Right hindlimb (tissue), 1 donor: ENCODE data around the gene ZNF415.
"Not testable (repeated sequence)": the region's sequence is repeated elsewhere in the genome, so short reads cannot be mapped to it uniquely, and the experiment has no call there.

Experiments used
- DNase-seq: peaks from one replicate; pipeline ENCODE4 v3.0.0-alpha.2; 2018

Gene ZNF415

DNA sequence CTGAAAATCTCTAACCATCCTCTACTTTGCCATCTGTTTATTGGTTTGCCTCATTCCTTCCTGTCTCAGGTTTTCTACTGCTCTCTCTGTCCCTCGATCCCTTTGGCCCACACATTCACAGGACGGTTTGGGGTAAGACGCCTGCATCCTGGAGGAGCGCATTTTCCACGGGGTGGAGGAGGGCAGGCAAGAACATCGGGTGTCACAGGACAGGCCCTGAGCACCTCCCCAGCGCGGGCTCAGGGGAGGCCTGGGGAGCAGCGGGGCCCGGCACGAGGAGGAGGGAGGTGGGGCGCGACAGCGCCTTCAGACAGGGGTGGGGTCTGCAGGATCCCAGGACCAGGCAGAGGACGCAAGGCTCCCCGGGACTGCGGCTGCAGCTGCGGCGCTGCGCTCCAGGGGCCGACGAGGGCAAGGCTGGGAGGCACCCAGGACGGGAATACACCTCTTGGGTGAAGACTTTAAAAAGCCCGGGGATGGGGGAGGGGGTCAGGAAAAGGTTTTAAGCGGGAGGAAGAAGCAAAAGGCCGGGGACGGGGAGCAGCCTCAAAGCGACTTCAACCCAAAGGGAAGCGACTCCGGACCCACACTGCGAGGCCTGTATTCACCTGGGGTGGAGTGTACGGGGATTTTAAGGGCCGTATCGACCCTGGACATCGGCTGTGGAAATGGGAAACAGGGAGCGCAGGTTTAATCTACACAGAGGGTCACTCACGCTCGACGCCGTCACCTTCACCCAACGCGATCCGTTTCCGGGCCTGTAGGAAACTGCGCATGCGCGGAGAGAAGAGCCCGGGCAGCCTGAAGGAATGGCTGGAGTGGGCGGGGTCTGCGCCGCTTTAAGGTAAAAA, at the start of gene ZNF415:
TSS of gene ZNF415 (minus strand) at position 770 of the 851 bp plus-strand sequence. CDS start 10,234 bp downstream, outside the sequence.
- DNase-seq, result peak; percentile 91

DNA sequence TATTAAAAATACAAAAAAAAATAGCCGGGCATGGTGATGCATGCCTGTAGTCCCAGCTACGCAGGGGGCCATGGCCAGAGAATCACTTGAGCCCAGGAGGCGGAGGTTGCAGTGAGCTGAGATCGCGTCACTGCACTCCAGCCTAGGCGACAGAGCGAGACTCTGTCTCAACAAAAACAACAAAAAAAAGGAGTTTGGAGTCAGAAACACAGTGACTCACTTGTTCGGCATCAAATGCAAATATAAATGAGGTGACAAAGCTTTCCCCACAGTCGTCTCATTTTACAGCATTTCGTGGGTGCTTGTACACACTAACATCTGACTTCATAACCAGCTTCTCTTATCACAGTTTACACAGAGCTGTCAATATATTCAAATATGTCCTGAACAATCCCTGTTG, 49.5 kb upstream of the ZNF415 start:
- no peak for DNase-seq

DNA sequence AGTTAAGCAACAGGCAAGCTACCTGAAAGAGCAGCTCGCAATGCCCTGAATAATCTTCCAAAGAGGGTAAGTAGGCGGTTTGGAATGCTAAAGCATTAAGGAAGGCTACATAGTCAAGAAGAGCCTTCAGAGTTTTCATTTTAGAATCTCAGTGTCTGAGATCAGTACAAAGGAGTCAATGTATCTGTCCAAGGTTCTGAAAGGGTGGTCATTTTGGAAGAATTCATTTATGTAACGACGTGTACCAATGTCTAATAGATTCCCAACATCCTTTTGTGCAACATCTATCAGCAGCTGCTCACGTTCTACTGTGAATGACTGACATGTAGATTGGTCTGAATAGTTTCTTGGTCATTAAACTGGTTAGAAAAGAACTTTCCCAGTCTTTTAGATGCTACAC, 45.3 kb upstream of the ZNF415 start:
- DNase-seq, result no peak

DNA sequence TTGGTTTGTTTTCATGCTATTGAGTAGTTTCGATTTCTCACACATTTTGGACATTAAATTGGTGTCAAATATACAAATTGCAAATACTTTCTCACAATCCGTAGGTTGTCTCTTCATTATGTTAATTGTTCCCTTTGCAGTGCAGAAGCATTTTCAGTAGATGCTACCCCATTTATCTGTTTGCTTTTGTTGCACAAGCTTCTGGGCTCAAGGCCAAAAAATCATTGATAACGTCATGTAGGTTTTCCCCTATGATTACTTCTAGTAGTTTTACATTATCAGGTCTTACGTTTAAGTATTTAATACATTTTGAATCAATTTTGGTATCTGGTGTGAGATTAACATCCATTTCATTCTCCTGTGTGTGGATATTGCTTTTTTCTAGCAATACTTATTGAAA, 40.2 kb upstream of the ZNF415 start:
- no peak for DNase-seq

DNA sequence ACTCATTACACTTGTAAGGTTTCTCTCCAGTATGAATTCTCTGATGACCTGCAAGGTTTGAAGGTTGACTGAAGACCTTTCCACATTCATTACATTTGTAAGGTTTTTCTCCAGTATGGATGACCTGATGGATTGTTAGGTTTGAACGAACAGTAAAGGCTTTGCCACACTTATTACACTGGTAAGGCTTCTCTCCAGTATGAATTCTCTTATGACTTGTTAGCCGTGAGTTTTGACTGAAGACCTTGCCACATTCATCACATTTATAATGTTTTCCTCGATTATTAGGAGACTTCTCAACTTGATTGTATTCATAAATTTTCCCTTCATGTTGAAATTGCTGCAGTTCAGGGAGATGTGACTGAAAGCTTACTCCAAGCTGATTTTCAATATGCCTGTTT, 33.0 kb upstream of the ZNF415 start:
- no peak for DNase-seq

DNA sequence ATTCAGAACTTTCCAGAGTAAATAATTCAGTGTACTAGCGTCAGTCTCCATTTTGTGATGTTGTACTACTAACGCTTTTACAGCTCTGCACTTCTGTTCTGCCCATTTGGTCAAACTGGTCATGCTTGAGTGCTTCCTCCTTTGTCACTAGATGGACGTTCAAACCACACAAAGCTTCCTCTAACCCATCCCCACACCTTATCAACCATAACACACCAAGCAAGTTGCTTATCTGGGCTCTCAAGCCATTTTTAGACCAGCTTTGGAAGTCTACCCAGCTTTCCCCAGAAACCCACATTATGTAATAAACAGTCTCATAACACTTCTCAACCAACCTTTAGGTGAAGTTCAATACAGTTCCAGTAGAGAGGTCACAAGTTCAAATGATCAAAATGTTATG, 28.4 kb upstream of the ZNF415 start:
- no peak for DNase-seq

DNA sequence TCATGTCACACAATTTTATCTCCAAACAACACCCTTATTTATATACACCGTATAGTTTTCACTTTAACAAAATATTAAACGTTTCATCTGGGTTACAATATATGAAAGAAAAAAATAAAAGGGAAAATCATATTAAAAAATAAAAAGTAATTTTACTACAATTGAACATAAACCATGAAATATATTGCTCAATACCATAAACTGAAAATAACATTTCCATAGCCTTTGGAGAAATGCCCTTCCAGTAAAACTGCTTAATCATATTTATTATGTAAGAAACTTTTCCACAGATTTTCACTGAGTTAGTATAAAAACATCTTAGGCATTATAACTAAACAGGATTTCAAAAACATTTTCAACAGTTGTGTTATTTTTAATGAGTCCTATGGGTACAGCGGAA, 27.6 kb upstream of the ZNF415 start:
- no peak for DNase-seq

DNA sequence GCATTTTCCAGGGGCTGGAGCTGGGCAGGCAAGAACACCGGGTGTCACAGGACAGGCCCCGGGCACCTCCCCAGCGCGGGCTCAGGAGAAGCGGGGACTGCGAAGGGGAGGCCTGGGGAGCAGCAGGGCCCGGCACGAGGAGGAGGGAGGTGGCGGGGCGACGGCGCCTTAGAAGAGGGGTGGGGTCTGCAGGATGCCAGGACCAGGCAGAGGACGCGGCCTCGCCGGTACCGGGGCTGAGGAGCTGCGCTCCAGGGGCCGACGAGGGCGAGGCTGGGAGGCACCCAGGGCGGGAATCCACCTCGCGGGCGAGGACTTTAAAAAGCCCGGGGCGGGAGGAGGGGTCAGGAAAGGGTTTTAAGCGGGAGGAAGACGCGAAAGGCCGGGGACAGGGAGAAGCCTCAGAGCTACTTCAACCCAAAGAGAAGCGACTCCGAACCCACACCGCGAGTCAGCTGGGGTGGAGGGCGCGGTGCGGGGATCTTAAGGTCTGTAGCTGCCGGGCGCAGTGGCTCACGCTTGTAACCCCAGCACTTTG, 25.5 kb upstream of the ZNF415 start:
- DNase-seq, result peak; percentile 57

DNA sequence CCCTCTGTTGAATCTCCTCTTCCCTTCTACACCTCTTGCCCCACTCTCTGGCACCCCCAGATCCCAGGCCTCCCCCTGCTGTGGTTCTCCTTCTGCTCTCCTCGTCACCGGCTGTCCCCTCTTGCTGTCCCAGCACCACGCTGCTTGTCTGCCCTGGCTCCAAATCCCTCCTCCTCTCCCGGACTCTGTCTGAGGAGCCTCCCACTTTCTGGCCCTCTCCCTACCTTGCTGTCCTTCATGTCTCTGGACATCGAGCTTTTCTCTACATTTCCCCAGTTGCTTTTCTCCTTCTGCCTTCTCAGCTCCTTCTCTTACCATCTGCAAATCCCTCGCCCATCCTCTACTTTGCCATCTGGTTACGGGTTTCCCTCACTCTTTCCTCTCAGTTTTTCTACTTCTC, 24.9 kb upstream of the ZNF415 start:
- peak; percentile 18 for DNase-seq

DNA sequence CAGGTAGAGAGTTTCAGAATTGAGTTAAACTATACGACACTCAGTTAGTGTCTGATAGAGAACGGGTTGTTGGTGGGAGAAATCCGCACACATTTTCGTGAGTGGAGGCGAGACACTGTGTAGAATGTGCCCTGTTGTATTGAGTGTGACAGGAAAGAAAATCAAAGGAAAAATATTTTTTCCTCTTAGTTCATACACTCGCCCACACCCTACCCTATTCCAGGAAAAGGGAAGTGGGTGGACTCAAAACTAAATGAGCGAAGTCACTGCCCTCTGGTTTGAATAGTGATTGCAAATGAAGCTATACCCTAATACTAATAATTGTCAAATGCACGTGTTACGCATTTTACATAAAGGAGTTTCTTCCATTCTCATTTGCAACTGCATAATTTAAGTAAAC, 24.1 kb upstream of the ZNF415 start:
- DNase-seq, result no peak

DNA sequence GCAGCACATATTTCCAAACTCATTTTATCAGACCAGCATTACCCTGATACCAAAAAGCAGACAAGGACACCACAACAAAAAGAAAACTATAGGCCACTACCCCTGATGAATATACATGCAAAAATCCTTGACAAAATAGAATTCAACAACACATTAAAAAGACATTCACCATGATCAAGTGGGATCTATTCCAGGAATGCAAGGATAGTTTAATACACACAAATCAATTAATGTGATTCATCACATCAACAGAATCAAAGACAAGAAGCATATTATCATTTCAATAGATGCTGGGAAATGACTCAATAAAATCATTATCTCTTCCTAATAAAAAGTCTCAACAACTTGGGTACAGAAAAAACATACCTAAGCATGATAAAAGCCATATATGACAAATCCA, 14.9 kb upstream of the ZNF415 start:
- DNase-seq, result no peak

DNA sequence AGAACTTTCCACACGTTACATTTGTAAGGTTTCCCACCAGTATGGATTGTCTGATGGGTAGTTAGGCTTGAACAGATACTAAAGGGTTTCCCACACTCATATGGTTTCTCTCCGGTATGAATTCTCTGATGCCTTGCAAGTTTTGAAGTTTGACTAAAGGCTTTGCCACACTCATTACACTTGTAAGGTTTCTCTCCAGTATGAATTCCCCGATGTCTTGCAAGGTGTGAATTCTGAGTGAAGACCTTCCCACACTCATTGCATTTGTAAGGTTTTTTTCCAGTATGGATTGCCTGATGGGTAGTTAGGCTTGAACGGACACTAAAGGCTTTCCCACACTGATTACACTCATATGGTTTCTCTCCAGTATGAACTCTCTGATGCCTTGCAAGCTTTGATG, 7.6 kb upstream of the ZNF415 start:
- DNase-seq, result no peak

DNA sequence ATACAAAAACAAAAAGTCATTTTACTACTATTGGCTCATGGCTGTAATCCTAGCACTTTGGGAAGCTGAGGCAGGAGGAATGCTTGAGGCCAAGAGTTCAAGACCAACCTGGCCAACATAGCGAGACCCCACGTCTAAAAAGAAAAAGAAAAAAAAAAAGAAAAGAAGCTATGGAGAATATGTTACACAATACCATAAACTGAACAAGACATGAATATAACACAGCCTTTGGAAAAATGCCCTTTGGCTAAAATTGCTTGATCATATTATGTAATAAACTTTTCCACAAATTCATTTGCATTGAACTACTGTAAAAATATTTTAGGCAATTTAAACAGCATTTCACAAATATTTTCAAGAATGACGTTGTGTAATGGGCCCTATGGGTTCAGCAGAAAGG, 3.7 kb upstream of the ZNF415 start:
- DNase-seq, result no peak

DNA sequence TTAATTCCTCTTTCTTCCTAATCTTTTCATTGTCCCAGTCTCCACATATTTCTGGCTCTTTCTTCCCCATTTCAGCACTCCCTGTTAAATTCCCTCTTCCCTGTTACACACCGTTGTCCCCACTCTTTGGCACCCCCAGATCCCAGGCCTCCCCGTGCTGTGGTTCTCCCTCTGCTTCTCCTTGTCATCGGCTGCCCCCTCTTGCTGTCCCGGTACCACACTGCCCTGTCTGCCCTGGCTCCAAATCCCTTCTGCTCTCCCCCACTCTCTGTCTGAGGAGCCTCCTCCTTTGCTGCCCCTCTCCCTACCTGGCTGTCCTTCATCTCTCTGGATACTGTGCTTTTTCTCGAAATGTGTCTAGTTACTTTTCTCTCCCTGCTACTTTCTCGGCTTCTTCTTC, 983 bp downstream of the ZNF415 start:
- DNase-seq, result no peak

DNA sequence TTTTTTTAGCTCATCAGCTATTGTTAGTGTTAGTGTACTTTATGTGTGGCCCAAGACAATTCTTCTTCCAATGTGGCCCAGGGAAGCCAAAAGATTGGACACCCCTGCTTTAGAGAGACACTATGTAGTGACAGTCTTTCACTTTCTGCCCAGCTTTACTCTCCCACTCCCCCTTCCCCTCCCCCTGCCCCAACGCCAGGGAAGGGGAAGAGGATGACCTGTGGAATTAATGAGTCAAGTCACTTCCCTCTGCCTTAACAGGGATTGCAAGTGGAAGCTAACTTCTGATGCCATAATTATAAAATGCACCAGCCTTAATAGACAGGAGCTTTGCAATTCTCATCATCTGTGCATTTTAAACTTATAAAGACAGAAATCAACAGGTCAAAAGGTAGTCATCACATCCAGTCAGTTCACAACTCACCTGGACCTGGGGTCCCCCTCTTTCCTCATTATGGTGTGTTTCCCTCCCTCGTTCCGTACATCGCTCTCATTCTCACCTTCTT, 1.6 kb downstream of the ZNF415 start:
- no peak for DNase-seq

DNA sequence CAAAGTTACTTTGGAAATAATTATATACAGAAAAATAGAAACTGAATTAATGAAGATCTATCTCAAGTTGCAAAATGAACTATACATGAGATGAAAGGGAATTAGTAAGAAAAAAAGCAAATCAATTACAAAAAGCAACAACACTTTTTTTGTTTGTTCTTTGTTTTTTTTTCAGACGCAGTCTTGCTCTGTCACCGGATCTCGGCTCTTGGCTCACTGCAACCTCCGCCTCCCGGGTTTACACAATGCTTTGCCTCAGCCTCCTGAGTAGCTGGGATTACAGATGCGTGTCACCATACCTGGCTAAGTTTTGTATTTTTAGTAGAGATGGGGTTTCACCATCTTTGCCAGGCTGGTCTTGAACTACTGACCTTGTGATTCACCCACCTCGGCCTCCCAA, 2.2 kb downstream of the ZNF415 start:
- DNase-seq, result no peak

DNA sequence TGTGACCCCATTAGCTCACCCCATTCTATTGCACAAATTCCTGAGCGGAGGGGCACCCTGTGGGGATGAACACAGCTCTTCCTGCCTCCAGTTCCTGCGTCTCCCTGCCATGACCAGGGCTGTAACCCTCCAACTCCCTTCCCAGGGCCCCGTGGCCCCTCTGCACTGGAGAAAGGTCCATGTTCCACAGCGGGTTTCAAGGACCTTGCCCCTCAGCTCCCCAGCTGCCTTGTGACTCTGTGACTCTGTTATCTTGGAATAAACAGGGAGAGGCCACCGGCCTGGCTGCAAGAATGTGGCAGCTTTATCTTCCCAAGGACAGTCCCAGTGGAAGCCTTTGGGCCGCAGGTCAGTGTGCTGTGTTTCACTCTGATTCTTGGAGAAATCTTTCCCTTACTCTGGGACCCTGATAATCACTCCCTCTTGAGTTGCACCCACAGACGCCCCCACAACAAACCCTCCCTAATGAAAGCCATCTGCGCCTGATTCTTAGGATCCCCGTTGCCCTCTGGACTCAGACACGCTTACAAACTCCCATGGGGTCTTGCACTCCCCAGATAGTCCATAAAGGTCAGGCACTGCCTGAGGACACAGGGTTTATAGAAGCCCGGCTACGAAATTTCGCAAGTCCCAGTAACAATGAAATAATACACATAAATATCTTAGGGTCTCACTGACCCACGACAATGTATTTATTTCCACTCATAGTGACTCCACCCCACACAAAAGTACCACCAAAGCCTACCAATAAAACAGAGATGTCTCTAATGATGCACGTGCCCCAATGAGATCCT, 5.8 kb downstream of the ZNF415 start:
- DNase-seq, result not testable (repeated sequence)

DNA sequence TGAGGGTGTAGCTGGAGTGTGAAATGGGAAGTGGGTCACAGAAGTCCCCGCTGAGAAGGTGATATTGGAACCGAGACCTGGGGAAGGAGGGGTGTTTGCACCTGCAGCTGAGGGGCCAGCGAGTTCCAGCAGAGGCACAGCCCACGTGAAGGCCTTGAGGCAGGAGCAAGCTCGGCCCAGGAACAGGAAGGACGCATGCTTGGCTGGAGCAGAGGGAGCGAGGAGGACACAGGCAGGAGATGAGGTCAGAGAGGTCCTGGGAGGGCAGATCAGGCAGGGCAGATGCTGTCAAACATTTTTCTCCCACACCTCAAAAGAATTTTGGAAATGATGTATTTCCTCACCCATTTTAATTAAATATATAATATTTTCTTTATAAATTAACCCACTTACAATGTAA, 9.3 kb downstream of the ZNF415 start:
- no peak for DNase-seq

DNA sequence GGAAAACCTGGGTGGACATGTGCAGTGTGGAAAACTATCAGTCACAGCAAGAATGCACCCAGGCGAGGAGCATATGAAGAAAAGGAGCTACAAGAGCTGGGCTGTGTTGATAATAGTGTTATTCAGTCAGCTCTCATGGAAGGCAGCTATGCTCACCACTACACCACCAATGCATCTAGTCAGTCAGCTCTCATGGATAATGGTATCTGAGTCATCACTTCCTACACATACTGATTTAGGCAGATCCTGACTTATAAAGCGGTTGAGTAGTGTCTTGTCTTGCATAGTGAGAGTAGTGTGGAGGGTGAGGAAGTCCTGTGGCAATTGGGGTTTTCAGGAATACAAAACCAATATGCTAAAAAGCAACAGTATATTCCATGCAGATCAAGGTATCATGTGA, 20.4 kb downstream of the ZNF415 start:
- DNase-seq, result no peak

DNA sequence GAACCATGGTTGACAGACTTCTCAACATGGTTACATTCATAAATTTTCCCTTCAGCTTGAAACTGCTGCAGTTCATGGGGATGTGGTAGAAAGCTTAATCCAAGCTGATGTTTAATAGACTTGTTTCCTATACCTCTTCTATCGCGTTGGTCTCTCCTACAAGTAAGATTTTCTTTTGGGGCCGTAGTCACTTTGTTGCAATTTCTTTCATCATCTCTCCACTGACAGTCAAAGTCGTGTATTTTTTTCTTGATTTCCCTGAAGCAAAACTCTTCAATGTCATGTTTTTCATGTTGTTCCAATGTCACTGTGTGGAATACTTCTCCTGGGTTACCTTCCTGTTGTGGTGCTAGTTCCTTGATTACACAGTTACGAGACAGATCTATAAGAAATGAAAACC, 23.2 kb downstream of the ZNF415 start:
- DNase-seq, result no peak

DNA sequence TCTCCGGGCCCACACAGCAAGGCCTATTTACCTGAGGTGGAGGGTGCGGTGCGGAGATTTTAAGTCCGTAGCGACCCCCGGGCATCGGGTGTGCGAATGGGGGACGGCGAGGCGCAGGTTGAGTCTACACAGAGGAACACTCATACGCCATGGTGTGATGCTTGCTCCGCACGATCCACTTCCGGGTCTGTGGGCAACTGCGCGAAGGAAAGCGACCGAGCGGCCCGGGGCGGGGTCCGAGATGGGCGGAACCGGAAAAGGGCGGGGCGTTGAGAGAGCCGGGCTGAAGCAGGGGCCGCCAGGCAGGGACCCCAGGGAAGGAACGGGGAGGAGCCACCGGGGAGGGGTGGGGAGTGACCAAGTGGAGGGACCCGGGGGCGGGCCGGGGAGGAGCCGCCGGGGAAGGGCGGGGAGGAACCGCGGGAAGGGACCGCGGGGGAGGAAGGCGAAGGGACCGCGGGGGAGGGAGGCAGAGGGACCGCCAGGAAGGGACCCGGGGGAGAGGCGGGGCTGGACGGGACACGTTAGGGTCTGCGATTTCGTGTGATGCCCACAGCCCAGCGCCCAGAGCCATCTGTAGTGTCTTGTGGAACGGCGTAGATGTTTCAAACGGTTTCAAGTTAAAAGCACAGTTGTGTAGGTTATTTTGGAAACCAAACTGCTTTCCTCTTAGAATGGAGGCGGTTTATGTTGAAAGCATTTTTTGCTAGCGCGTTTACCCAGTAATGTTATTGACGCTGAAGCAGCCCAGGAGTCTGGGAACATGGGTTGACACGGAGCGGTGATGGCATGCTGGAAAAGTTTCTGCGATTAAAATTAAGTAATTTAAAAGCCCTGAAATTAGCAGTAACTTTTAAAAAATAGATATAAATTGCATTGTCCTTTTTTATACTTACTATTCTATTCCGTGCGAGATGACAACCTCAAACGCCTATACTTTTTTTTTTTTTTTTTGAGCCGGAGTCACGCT, 29.2 kb downstream of the ZNF415 start, which contains the start of gene ZNF160:
TSS of gene ZNF160 (minus strand) at position 189 of the 970 bp plus-strand sequence. CDS start 17,146 bp downstream, outside the sequence.
- DNase-seq, result peak; percentile 100

DNA sequence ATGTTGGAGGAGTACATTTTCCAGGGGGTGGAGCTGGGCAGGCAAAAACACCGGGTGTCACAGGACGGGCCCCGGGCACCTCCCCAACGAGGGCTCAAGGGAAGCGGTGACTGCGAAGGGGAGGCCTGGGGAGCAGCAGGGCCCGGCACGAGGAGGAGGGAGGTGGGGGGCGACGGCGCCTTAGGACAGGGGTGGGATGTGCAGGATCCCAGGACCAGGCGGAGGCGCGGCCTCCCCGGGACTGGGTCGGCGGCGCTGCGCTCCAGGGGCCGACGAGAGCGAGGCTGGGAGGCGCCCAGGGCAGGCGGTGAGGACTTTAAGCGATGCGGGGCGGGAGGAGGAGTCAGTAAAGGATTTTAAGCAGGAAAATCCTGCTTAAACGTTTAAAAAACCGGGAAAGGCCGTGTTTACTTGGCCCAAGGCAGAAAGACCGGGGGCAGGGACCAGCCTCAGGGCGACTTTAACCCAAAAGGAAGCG, 29.9 kb downstream of the ZNF415 start:
- DNase-seq, result peak; percentile 55
